H9 (cell line): ENCODE data around the gene RPGRIP1L. TPM values are rescaled to one million over a fixed set of nuclear protein-coding genes. Genes with fewer than 3 reads are reported as not detected.

Experiments used
- DNase-seq: peaks from one replicate; pipeline ENCODE4 v3.0.0-alpha.2; 2017
- H2AFZ ChIP-seq: one replicate; pipeline ENCODE4 v1.6.1; 2013; ENCODE audit warnings: mild to moderate bottlenecking, low read length, control low read depth, moderate library complexity
- H2AK5ac ChIP-seq: 2 replicates; pipeline ENCODE4 v1.6.1; 2013; ENCODE audit warnings: low read length, control low read depth, mixed read lengths; ENCODE audit not compliant: insufficient read length
- H2BK120ac ChIP-seq: one replicate; pipeline ENCODE4 v1.6.1; 2013; ENCODE audit warnings: low read depth, mild to moderate bottlenecking, low read length, control low read depth, inconsistent platforms; ENCODE audit not compliant: poor library complexity, severe bottlenecking
- H2BK12ac ChIP-seq: 2 replicates; pipeline ENCODE4 v1.6.1; 2013; ENCODE audit warnings: low read length, control low read depth, mixed read lengths, low read depth; ENCODE audit not compliant: insufficient read length
- H2BK15ac ChIP-seq: 2 replicates; pipeline ENCODE4 v1.6.1; 2013; ENCODE audit warnings: low read depth, low read length, control low read depth
- H2BK20ac ChIP-seq: one replicate; pipeline ENCODE4 v1.6.1; 2013; ENCODE audit warnings: low read depth, mild to moderate bottlenecking, low read length, control low read depth, inconsistent platforms; ENCODE audit not compliant: poor library complexity, severe bottlenecking
- H2BK5ac ChIP-seq: 2 replicates; pipeline ENCODE4 v1.6.1; 2013; ENCODE audit warnings: low read length, control low read depth, mixed read lengths; ENCODE audit not compliant: insufficient read length
- H3K14ac ChIP-seq: 2 replicates; pipeline ENCODE4 v1.6.1; 2013; ENCODE audit warnings: low read length, control low read depth; ENCODE audit not compliant: insufficient read depth
- H3K18ac ChIP-seq: 2 replicates; pipeline ENCODE4 v1.6.1; 2013; ENCODE audit warnings: low read depth, mild to moderate bottlenecking, mixed read lengths, low read length, control low read depth; ENCODE audit not compliant: insufficient read length
- H3K23ac ChIP-seq: 2 replicates; pipeline ENCODE4 v1.6.1; 2013; ENCODE audit warnings: low read length, control low read depth, mixed read lengths, low read depth; ENCODE audit not compliant: insufficient read length
- H3K23me2 ChIP-seq: 2 replicates; pipeline ENCODE4 v1.6.1; 2013; ENCODE audit warnings: low read depth, mild to moderate bottlenecking, mixed read lengths, low read length, control low read depth; ENCODE audit not compliant: insufficient read length, poor library complexity, severe bottlenecking
- H3K27ac ChIP-seq: 2 replicates; pipeline ENCODE4 v1.5.1; 2013; ENCODE audit warnings: low read length, control low read depth, mixed read lengths, low read depth; ENCODE audit not compliant: insufficient read length
- H3K27me3 ChIP-seq: 2 replicates; pipeline ENCODE4 v1.6.1; 2013; ENCODE audit warnings: low read length, control low read depth, inconsistent platforms; ENCODE audit not compliant: insufficient read depth
- H3K4ac ChIP-seq: 2 replicates; pipeline ENCODE4 v1.6.1; 2013; ENCODE audit warnings: low read depth, mild to moderate bottlenecking, control low read depth, inconsistent platforms, low read length, moderate library complexity
- H3K4me1 ChIP-seq: 2 replicates; pipeline ENCODE4 v1.6.1; 2013; ENCODE audit warnings: low read length, control low read depth, inconsistent platforms; ENCODE audit not compliant: insufficient read depth
- H3K4me2 ChIP-seq: 2 replicates; pipeline ENCODE4 v1.6.1; 2013; ENCODE audit warnings: low read length, control low read depth, mixed read lengths; ENCODE audit not compliant: insufficient read length, insufficient read depth
- H3K56ac ChIP-seq: 2 replicates; pipeline ENCODE4 v1.6.1; 2013; ENCODE audit warnings: low read depth, mild to moderate bottlenecking, mixed read lengths, low read length, control low read depth; ENCODE audit not compliant: insufficient read length
- H3K79me1 ChIP-seq: 2 replicates; pipeline ENCODE4 v1.6.1; 2013; ENCODE audit warnings: low read depth, mild to moderate bottlenecking, moderate library complexity, low read length, control low read depth, inconsistent platforms; ENCODE audit not compliant: insufficient read depth, poor library complexity, severe bottlenecking
- H3K79me2 ChIP-seq: 2 replicates; pipeline ENCODE4 v1.6.1; 2013; ENCODE audit warnings: low read length, control low read depth, inconsistent platforms; ENCODE audit not compliant: insufficient read depth
- H3K9ac ChIP-seq: 2 replicates; pipeline ENCODE4 v1.6.1; 2013; ENCODE audit warnings: low read length, control low read depth, mixed read lengths; ENCODE audit not compliant: insufficient read length; ENCODE audit errors: extremely low read depth
- H3K9me3 ChIP-seq: one replicate; pipeline ENCODE4 v1.6.1; 2013; ENCODE audit warnings: low read depth, low read length, inconsistent platforms; ENCODE audit not compliant: control insufficient read depth
- H3T11ph ChIP-seq: one replicate; pipeline ENCODE4 v1.6.1; 2013; ENCODE audit warnings: mild to moderate bottlenecking, low read length, control low read depth, inconsistent platforms
- H4K20me1 ChIP-seq: one replicate; pipeline ENCODE4 v1.6.1; 2013; ENCODE audit not compliant: control insufficient read depth, insufficient read length, insufficient read depth
- H4K5ac ChIP-seq: 2 replicates; pipeline ENCODE4 v1.6.1; 2013; ENCODE audit warnings: low read depth, mild to moderate bottlenecking, mixed read lengths, low read length, control low read depth; ENCODE audit not compliant: insufficient read length
- H4K8ac ChIP-seq: replicated peaks from 2 replicates; pipeline ENCODE4 v1.6.1; 2013; ENCODE audit warnings: low read length, control low read depth, mixed read lengths, low read depth; ENCODE audit not compliant: insufficient read length
- H4K91ac ChIP-seq: 2 replicates; pipeline ENCODE4 v1.6.1; 2013; ENCODE audit warnings: low read depth, mild to moderate bottlenecking, moderate library complexity, mixed read lengths, low read length, control low read depth; ENCODE audit not compliant: insufficient read length
- H3K27ac Mint-ChIP-seq, 3 experiments: 2 replicates in 2 of 3; 3 replicates in 1 of 3; pipeline ENCODE4 v1.8.0; 2020 to 2021; ENCODE audit warnings: mixed read lengths in 3 of 3, mild to moderate bottlenecking in 1 of 3, moderate library complexity in 1 of 3
- H3K27me3 Mint-ChIP-seq: 2 replicates; pipeline ENCODE4 v1.8.0; 2021; ENCODE audit warnings: low read depth, mild to moderate bottlenecking, moderate library complexity, mixed read lengths
- H3K36me3 Mint-ChIP-seq, 3 experiments: 2 replicates in 2 of 3; 3 replicates in 1 of 3; pipeline ENCODE4 v1.8.0; 2020 to 2021; ENCODE audit warnings: low read depth in 3 of 3, mixed read lengths in 3 of 3; ENCODE audit not compliant: insufficient read depth in 1 of 3
- H3K4me1 Mint-ChIP-seq, 2 experiments: 2 replicates each; pipeline ENCODE4 v1.8.0; 2020; ENCODE audit warnings: mixed read lengths in 2 of 2
- H3K4me3 Mint-ChIP-seq, 2 experiments: 2 replicates in 1 of 2; 3 replicates in 1 of 2; pipeline ENCODE4 v1.8.0; 2020 to 2021; ENCODE audit warnings: mild to moderate bottlenecking in 2 of 2, mixed read lengths in 2 of 2, moderate library complexity in 1 of 2
- H3K9me3 Mint-ChIP-seq, 2 experiments: 2 replicates in 1 of 2; 3 replicates in 1 of 2; pipeline ENCODE4 v1.8.0; 2020; ENCODE audit warnings: mild to moderate bottlenecking in 2 of 2, mixed read lengths in 2 of 2, moderate library complexity in 1 of 2
- WGBS: extraction: QIAGEN DNeasy Blood & Tissue Kit; methylation state at CpG from one replicate; pipeline ENCODE4 v1.1.7; 2013; ENCODE audit warnings: missing lambda C conversion rate, low lambda C conversion rate, mixed read lengths; ENCODE audit not compliant: insufficient read length; ENCODE audit errors: extremely low coverage; 5-methylcytosine and 5-hydroxymethylcytosine counted together
- total RNA-seq: library from RNA; stranded (reverse); gene quantifications from 2 replicates; pipeline ENCODE4 v1.2.1, GENCODE V29; 2021
- TF ChIP-seq, protein P1 (sequence below): fragments of 200-600 bp; sonication (generic); conservative IDR thresholded peaks from 3 replicates; pipeline ENCODE4 v1.8.0; 2021; ENCODE audit warnings: antibody characterized with exemption, mild to moderate bottlenecking

RPGRIP1L gene
- total RNA-seq, 1 experiment from 2014 or later, result 11.7 TPM

DNA sequence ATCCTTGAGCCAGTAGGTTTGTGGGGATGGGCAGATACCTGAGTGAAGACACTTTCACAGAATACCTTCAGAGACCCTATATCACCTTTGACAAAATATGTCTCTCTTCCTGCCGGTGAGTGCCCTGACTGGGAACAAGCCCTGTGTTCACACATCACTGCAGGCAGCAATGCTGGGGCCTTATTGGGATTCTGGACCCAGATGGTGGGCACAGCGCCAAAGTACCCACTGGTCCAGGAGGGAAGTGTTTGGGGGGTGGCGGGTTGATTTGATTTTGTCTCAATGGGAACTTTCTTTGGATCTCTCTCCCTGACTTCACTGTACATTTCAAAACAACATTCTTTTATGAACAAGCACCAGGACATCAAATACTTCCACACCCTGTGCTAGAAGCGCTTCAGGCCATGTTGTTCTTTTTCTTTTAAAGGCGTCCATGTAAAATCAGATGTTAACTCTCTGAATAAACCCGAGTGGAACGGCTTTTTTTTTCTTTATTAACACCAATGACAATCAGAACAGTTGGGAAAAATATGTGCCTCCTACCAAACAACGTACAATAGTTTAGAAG lies 138.3 kb downstream of the RPGRIP1L start:
- no peak overlapping the region for H3K27ac ChIP-seq
- TF ChIP-seq, protein P1, sequence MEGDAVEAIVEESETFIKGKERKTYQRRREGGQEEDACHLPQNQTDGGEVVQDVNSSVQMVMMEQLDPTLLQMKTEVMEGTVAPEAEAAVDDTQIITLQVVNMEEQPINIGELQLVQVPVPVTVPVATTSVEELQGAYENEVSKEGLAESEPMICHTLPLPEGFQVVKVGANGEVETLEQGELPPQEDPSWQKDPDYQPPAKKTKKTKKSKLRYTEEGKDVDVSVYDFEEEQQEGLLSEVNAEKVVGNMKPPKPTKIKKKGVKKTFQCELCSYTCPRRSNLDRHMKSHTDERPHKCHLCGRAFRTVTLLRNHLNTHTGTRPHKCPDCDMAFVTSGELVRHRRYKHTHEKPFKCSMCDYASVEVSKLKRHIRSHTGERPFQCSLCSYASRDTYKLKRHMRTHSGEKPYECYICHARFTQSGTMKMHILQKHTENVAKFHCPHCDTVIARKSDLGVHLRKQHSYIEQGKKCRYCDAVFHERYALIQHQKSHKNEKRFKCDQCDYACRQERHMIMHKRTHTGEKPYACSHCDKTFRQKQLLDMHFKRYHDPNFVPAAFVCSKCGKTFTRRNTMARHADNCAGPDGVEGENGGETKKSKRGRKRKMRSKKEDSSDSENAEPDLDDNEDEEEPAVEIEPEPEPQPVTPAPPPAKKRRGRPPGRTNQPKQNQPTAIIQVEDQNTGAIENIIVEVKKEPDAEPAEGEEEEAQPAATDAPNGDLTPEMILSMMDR, result no peak
- no peak overlapping the region for H2AK5ac ChIP-seq
- no peak for DNase-seq
- no peaks in the 10 kb centered on the region for H3K79me2 ChIP-seq
- no peak overlapping the region for H4K8ac ChIP-seq
- H3K4me3 Mint-ChIP-seq, result no peak overlapping the region
- peaks cover 4 to 21% of the 10 kb centered on the region in 2 experiments; a peak in 3 of 5 replicates for H3K9me3 Mint-ChIP-seq
- H3K4ac ChIP-seq, result no peak overlapping the region
- no peak overlapping the region for H3K23ac ChIP-seq
- no peaks in the 10 kb centered on the region for H3K9me3 ChIP-seq
- no peak overlapping the region for H2BK12ac ChIP-seq
- H2BK20ac ChIP-seq, result no peak overlapping the region
- peaks cover 3 to 21% (median 10%) of the 10 kb centered on the region in 3 experiments for H3K36me3 Mint-ChIP-seq
- H3K4me1 Mint-ChIP-seq, result peaks cover 42% of the 10 kb centered on the region in 2 experiments
- no peak overlapping the region for H2BK5ac ChIP-seq
- H2AFZ ChIP-seq, result no peak overlapping the region
- H3K79me1 ChIP-seq, result no peaks in the 10 kb centered on the region
- no peaks in the 10 kb centered on the region for H4K20me1 ChIP-seq
- 0 out of 2 replicates have a peak, but pooled peaks cover 1% of the 10 kb centered on the region for H3K27me3 Mint-ChIP-seq
- no peak overlapping the region; a peak in 1 of 7 replicates for H3K27ac Mint-ChIP-seq
- peaks cover 7% of the 10 kb centered on the region; the same call in 1 of the 2 replicates for H3K4me1 ChIP-seq
- no peak overlapping the region for H3K18ac ChIP-seq
- no peak overlapping the region for H4K91ac ChIP-seq
- H3K9ac ChIP-seq, result no peak overlapping the region
- no peak overlapping the region for H2BK15ac ChIP-seq
- no peak overlapping the region for H3K14ac ChIP-seq
- no peak overlapping the region for H4K5ac ChIP-seq
- H3T11ph ChIP-seq, result no peak overlapping the region
- no peaks in the 10 kb centered on the region for H3K23me2 ChIP-seq
- H3K4me2 ChIP-seq, result no peak overlapping the region
- WGBS, result no CpG with 5 or more reads among the region's 8 CpGs
- H2BK120ac ChIP-seq, result no peak overlapping the region
- no peaks in the 10 kb centered on the region for H3K27me3 ChIP-seq
- no peak overlapping the region for H3K56ac ChIP-seq
